GM12875 (cell line): Measurements from ENCODE around the gene CSRP1.

Experiments used
- H3K4me3 ChIP-seq: one replicate; pipeline ENCODE4 v1.5.1; 2011; ENCODE audit warnings: low read depth, low read length, control low read depth
- TF ChIP-seq, protein P1 (sequence below): IDR thresholded peaks from 2 replicates; pipeline ENCODE4 v1.5.1; 2011; ENCODE audit warnings: low read depth, mild to moderate bottlenecking, control low read depth, inconsistent platforms, low read length, moderate library complexity, borderline replicate concordance; ENCODE audit not compliant: insufficient read depth

The CSRP1 gene

DNA sequence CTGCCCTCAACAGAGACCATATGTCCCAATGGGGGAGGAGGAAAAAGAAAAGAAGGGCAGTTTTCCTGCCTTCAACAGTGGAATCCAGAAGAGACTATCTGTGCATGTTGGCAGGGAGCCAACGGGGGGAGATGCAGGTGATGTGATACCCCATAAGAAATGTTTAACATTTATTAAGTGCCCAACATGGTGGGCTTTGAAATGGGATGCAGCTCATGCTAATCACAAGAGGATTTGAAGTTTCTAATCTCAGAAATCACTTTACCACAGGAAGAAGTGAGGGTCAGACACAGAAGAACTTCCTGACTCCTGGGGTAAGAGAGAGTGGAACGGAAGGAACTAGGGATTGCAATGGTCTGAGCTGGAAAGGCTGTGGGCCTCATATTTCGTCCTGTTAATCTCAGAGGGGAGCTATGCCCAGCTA lies 16.2 kb downstream of the CSRP1 start:
- TF ChIP-seq, protein P1, sequence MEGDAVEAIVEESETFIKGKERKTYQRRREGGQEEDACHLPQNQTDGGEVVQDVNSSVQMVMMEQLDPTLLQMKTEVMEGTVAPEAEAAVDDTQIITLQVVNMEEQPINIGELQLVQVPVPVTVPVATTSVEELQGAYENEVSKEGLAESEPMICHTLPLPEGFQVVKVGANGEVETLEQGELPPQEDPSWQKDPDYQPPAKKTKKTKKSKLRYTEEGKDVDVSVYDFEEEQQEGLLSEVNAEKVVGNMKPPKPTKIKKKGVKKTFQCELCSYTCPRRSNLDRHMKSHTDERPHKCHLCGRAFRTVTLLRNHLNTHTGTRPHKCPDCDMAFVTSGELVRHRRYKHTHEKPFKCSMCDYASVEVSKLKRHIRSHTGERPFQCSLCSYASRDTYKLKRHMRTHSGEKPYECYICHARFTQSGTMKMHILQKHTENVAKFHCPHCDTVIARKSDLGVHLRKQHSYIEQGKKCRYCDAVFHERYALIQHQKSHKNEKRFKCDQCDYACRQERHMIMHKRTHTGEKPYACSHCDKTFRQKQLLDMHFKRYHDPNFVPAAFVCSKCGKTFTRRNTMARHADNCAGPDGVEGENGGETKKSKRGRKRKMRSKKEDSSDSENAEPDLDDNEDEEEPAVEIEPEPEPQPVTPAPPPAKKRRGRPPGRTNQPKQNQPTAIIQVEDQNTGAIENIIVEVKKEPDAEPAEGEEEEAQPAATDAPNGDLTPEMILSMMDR: no peak
- no peak overlapping the region for H3K4me3 ChIP-seq

- TF ChIP-seq, protein P1: no peak
- no peak overlapping the region for H3K4me3 ChIP-seq
Observed at GRCh38 chr1:201489643-201490261, 17.2 kb downstream of the CSRP1 start.

- TF ChIP-seq, protein P1: no peak
- no peak overlapping the region for H3K4me3 ChIP-seq
Observed at GRCh38 chr1:201488830-201489589, 17.9 kb downstream of the CSRP1 start.

DNA sequence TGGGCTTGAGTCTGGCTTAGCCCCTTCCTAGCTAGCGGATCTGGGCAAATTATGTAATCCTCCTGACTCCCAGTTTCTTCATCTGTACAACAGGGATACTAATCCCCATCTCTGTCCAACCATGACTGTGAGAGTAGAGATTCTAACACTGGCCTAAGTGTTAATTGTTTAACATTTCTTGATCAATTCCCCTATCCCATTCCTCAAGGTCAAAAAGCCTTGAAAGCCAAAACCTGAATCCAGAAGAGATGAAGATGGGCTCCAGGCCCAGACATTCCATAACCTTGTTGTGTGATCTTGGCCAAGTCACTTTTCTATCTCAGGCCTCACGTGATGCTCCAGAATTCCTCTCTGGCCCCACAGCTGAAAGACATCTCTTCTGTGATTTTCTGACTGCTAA lies 19.2 kb downstream of the CSRP1 start:
- H3K4me3 ChIP-seq: no peak overlapping the region
- TF ChIP-seq, protein P1: no peak

DNA sequence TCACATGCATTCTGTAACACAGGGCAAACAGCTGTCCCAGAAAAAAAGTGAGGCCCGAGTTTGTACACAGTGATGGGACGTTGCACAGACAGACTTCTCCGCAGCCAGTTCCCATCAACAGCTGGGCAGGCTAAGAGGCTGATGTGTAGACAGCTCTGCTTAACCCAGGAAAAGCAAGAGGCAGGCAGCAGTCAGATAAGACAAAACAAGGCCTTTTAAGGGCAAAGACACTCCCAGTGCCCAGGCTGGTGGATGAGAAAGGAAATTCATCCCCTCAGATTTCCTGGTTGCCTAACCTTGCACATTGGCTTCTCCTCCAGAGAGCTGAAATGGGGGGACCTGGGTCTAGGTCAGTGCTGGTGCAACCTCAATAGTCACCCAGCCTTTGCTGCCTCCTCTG lies 20.7 kb downstream of the CSRP1 start:
- no peak overlapping the region for H3K4me3 ChIP-seq

GRCh38 chr1:201485184-201485774 lies 21.6 kb downstream of the CSRP1 start:
- TF ChIP-seq, protein P1: no peak
- H3K4me3 ChIP-seq: no peak overlapping the region

More for the DNA sequence above, 20.7 kb downstream of the CSRP1 start:
- TF ChIP-seq, protein P1: no peak
